Glomerular visceral epithelial cell (primary cell): ENCODE data around the gene ATP2C2.
A peak's percentile ranks its signal among the peaks of the same experiment; 100 is the strongest.
"Not testable (repeated sequence)": the region's sequence is repeated elsewhere in the genome, so short reads cannot be mapped to it uniquely, and the experiment has no call there.

Experiments used
- DNase-seq: peaks from one replicate; pipeline ENCODE4 v3.0.0-alpha.2; 2016; ENCODE audit errors: extremely low spot score

The ATP2C2 gene

DNA sequence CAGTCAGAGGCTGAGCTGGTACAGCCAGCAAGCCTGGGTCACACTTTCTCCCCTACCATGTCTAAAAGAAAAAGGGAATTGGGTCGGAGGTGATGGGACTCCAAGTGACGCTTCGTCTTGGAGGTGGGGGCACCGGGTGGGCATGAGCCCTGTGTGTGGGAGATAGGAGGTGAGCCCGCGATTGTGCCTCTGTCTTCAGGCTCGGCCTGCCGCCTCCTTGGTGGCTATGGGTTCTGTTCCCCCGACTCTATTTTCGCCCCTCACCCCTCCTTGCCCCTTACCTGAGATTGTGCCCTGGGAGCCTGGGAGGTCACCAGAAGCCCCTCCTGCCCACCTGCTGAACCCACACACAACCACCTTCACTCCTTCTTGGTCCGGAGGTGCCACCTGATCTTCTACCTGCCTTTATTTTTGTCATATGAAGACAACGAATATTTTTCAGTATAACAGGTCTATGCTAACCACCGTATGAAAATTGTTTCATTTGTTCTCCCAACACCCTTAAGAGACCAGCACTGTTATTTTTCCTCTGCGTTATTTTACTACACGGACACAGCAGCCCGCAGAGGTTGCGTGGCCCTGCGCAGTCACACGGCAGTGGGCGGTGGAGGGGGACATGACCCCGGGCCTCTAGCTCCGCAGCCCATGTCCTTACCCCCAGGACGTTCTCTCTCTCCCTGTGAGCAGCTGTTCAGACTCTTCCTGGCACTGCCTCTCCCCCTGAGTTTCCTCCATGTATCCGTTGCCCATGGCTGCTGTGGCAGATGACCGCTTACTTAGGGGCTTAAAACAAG, 49.9 kb downstream of the ATP2C2 start:
- no peak for DNase-seq

GRCh38 chr16:84419730-84420129, 51.4 kb downstream of the ATP2C2 start:
- DNase-seq: no peak

DNA sequence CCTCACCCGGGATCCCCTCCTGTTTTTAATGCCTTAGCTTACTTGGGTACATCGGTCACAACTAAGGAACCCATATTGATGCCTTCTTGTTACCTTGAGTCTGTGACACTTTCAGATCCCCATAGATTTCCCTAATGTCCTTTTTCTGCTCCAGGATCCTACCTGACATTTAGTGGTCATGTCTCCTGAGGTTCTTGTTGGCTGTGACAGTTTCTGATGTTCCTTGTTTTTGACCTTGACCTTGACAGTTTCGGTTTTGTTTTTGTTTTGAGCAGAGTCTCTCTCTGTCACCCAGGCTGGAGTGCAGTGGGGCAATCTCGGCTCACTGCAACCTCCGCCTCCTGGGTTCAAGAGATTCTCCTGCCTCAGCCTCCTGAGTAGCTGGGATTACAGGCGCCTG, 52.2 kb downstream of the ATP2C2 start:
- DNase-seq: not testable (repeated sequence)

GRCh38 chr16:84421081-84421937, 53.0 kb downstream of the ATP2C2 start:
- no peak for DNase-seq

DNA sequence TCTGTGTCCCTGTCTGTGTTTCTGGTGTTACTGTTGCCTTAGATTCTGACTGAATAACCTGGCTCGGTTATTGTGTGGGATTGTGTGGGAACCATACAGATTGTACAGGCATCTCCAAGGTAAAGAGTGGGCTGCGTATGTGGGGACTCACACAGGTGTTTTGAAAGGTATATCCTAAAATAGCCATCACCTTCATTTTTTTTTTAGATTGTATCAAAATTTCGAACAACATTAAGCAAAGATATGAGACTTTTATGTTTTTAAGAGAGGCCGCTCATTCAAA, 53.5 kb downstream of the ATP2C2 start:
- DNase-seq: no peak

- DNase-seq: peak; percentile 10
These were observed 55.1 kb downstream of the ATP2C2 start for GRCh38 chr16:84423416-84423837.

- DNase-seq: no peak
These were observed 57.4 kb downstream of the ATP2C2 start for GRCh38 chr16:84425696-84426095.

DNA sequence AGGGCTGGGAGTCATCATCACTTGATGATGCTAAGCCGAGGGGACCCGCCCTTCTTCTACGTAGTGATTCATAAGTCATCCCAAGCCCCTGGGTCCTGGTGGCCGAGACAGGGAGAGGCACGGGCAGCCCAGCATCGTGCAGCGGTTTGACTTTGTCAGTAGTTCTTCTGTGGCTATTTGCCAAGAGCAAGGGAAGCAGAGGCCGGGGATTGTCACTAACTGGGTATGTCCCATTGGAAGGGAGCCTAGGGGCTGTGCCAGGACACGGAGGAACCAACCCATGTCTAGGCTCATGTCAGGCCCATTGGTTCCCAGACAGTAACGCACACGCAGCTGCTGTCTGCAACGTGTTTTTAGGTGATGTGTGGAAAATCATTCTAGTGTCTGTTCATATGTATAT, 58.5 kb downstream of the ATP2C2 start:
- no peak for DNase-seq

DNA sequence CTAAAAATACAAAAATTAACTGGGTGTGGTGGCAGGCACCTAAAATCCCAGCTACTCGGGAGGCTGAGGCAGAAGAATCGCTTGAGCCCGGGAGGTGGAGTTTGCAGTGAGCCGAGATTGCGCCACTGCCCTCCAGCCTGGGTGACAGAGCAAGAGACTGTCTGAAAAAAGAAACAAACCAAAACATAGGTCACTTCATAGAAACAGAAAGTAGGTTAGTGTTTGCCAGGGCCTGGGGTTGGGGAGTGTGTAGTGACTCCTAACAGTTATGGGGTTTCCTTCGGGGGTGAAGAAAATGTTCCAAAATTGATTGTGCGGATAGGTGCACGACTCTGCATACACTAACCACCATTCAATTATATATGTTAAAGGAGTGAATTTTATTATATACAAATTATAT, 59.2 kb downstream of the ATP2C2 start:
- no peak for DNase-seq

- DNase-seq: no peak
These were observed 62.5 kb downstream of the ATP2C2 start for GRCh38 chr16:84430860-84431259.

DNA sequence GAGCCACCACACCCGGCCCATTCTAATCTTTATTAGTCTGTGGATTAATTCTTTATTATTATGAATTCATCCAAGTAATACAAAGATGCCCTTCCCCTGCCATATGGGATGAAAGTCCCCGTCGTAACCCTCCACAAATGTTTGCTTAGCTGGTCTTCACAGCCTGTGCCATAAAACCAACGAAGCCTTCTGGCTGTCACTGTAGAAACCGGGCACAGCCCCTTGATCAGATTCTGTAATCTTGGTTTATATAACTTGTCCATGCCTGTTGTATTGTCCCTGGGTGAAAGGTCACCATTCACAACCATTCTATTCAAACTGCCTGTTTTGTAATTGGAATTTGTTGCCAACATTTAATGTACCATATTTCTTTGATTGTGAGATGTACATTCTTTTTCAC, 66.5 kb downstream of the ATP2C2 start:
- DNase-seq: no peak

DNA sequence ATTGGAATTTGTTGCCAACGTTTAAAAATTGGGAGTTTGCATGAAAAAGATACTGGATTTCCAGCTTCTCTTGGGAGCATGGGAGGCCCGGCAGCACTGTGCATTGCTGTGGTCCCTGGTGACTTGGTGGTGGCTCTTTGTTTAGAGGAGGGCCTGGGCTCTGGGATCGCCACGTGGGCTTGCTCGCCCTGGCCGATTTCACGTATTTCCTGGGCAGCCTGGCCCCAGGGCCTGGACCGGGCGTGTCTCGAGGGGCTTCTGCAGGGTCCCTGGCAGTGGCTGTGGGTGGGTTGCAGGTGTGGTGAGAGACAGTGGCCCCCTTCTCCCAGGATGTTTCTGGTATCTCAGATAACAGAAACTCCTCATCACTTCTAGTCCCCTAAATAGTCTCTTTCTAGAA, 67.9 kb downstream of the ATP2C2 start:
- DNase-seq: no peak

- DNase-seq: no peak
These were observed 70.8 kb downstream of the ATP2C2 start for GRCh38 chr16:84438971-84439696.

GRCh38 chr16:84442416-84443145, 74.2 kb downstream of the ATP2C2 start:
- DNase-seq: no peak

DNA sequence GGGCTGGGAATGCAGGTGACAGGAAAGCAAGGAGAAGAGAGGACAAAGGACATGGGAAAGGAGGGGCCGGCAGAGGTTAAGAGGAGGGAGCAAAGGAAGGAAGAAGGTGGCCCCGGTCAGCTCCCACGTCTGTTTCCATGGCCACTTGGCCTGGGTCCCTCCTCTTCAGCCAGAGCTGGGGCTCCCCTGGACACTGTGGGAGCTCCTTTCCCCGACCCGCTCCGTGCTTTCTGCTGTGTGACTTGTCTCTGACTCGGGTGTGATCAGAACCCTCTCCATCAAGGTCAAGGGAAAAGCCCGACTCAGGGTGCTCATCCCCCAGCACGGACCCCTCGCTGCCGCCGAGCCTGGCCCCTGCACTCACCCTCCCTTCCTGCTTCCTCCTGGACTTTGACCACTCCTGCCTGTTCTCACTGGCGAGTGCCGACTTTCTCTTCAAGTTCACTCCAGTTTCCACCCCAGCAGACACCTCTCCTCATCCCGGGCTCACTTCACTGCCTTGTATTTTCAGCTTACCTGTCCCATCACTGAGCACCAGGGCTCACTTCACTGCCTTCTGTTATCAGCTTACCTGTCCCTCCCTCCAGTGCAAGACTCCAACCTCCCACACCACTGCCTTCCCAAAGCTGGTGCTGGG, 74.9 kb downstream of the ATP2C2 start:
- no peak for DNase-seq

DNA sequence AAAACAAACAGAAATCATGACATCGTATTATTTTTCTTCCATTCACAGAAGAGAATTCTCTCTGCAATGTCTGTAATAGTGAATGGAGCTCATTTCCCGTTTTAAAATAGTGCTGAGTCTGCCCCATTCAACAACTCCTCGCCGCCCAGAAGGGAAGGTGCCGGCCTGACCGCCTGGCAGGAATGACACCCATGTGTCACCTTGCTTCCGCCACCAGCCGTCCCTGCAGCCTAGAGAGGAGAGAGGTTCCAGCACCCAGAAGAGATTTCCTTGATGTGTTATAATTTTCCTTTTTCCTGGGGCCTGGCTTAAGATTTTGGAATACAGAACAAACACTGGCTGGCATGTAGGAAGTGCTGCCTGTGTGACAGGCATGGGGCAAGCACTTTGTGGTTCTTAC, 76.1 kb downstream of the ATP2C2 start:
- no peak for DNase-seq

- no peak for DNase-seq
These were observed 77.7 kb downstream of the ATP2C2 start for GRCh38 chr16:84446084-84446483.

DNA sequence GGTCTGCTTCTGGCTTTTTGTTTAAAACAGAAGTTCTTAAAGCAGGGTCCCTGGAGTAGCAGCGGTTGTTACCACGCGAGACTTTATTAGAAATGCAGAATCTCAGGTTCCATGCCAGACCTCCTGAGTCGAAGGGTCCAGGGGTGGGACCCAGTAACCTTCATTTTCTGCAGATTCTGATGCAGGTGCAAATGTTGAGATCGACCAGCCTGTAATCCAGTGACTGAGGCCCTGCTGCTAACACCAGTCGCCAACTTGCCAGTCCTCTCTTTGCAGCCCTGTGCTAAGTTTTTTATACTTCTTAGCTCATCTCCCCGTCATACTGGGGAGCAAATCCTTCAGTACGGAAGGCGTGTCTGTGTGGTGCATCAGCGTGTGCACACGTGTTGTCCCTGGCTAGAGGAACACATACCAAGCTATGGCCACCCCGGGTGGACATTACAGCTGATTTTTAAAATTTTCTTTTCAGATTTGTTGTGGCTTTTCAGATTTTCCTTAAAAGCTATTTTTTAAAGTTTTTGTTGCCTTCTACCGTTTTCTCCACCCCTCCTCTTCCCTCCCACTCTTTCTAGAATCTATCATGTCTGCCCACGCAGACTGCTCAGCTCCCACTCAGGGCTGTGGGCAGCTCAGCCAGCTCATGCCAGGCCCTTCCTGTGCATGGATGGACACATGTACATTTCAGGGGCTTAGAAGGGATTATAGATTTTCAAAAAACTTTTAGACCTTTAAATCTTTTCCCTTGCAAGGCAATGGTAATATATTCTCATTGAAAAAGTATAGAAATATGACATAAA, 78.5 kb downstream of the ATP2C2 start:
- DNase-seq: no peak

DNA sequence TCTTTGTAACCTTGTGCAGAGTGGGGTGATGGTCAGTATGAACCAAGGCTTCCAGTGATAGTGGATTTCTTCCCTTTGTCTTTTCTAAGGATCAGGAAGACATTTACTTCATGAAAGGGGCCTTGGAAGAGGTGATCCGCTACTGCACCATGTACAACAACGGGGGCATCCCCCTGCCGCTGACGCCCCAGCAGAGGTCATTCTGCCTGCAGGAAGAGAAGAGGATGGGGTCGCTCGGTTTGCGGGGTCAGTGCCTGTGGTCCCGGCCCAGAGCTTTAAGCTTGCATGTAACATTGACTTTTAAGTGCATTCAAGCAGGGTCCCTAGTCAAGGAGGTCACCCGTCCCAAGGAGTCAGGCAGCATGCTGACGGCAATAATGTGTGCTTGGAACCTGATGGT, 80.1 kb downstream of the ATP2C2 start:
- no peak for DNase-seq
